Fibroblast of skin of abdomen (primary cell): ENCODE results near the gene RAI1.

ENCODE experiments used
- DNase-seq: peaks from one replicate; pipeline ENCODE4 v3.0.0-alpha.2; 2013

The RAI1 gene

DNA sequence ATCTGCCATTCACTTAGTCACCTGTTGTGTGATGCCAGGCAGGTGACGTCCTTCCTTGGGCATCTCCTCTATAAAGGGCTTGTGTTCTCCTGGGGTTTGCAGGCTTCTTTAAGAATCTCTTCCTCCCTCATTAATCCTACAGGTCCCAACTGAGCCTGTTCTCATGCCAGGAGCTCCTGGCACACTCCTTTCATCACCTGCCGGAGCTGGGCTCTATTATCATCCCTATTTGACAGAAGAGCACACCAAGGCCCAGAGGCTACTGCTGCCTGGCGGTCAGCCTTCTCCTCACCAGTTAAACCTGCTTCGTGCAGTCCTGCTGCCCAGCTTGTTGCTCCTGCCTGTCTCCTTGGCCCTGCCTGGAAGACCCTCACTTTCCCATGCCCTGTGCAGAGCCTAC, 51.2 kb downstream of the RAI1 start:
- DNase-seq, result no peak

DNA sequence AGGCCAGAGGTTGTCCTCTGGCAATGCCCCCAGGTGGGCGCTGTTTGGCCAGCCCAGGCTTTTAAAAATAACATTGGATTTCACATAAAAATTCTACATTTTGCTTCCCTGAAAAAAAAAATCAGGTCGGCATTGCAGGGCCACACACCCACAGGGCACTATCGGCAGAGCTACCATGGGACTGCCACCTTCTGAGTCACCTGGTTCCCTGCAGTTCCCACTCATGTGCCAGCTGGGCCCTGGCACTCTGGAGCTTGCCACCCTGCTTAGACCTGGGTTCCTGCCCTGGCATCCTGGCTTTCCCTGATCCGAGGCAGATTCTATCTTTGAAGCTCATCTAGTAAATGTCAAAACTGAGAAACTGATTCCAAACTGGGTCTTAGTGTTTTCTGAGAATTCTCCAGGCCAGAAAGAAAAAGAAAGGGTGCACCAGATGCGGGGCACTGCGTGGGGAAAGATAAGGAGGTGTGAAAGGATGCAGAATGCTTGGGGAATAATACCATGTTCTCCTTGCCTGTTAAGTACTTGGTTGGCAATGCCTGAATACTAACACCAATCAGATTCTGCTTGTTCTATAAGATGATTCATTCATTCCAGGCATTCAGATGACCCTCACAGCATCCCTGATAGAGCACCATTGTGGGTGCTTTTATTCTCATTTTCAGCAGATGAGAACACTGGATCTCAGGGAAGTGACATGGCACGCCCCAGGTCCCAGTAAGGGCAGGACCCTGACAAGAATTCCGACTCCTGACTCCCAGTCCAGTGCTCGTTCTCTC, 51.8 kb downstream of the RAI1 start:
- DNase-seq, result peak; percentile 71

DNA sequence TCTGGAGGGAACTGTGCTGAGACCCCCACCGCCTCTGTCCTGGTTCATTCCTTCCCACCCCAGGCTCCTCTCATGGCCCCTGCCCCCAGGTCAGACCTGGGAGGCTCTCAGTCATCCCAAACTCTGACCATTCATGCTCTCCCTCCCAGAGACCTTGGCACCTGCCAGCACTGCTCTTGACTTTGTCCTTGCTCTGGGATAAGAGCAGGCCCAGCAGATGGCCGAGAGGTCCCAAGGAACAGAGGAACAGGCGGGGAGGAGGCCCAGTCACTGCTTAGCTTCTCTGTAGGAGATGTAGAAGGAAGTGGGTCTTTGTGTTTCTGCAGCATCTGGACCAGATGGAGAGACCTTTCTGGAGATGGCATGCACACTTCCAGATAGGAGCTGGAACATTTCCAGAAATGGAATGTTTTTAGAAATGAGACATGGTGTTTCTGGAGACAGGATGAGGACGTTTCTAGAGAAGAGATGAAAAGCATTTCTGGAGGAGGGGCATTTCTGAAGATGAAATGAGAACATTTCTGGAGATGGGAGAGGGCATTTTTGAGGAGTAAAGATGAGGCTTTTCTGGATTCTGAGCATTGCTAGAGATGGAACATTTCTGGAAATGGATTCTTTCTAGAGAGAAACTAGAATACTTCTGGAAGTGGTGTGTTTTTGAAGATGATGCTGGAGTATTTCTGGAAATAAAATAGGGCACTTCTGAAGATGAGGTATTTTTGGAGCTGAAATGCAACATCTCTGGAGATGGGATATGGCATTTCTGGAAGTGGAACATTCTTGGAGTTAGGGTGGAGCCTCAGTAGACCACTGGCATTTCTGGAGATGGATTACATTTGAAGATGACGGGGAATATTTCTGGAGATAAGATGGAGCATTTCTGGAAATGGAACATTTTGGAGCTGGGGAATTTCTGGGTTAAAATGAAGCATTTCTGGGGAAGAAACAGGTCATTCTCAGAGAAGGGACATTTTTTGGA, 55.2 kb downstream of the RAI1 start:
- DNase-seq, result peak; percentile 64

DNA sequence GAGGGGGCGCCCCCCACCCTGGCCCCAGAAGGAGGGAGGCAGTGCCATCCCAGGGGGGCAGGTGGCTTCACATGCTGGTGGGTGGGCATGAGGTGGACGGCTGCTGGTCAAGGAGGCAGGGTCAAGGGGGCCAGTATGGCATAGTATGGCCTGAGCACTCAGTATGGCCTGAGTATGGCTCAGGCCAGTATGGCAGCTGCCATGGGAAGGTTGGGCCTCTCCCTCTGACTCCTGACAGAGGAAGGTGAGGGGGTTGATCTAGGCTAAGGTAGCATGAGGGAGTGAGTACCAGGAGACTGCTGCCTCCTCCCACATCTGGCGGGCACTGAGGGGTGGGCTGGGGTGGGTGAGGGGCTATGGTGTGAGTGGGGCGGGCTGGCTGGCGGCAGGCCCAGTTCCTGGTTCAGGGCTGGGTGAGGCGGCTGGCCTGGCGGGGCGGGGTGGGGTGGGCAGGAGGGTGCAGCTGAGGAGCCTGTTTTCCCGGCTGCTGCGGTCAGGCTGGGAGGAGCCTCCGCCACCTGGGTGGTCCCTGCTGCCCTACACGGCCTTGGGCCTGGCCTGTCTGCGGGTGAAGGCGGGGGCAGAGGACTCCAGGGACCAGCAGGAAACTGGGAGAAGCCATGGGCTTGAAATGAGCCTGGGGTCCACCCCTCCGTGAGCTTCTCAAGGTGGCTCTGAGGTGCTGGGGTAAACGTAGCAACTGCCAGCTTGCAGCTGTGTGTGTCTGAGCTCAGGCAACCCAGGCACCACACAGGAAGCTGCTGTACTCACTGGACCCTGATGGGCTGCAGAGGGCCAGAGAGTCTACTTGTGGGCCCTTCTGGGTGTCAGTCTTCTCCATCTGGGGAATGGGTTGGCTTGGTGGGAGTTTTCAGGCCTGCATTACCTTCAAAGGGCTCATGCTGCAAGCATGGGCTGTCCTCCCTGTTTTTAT, 57.0 kb downstream of the RAI1 start:
- peak; percentile 40 for DNase-seq

DNA sequence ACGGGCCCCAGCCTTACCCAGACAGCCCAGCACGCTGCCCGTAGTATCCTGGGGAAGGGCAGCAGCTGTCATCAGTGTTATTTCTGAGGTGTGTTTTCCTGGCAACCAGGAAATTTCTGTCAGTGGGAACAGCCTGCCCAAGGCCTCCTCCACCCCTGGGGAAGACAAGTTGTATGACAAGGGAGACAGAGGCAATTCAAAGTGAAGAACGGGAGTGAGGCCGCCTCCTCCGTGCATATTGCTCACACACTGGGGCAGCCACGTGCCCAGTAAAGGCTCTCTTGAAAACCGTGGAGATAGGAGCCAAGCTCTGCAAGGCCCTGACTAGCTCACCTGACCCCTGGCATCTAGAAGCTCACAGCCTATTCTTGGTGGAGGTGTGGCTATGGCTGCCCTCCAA, 57.6 kb downstream of the RAI1 start:
- no peak for DNase-seq

DNA sequence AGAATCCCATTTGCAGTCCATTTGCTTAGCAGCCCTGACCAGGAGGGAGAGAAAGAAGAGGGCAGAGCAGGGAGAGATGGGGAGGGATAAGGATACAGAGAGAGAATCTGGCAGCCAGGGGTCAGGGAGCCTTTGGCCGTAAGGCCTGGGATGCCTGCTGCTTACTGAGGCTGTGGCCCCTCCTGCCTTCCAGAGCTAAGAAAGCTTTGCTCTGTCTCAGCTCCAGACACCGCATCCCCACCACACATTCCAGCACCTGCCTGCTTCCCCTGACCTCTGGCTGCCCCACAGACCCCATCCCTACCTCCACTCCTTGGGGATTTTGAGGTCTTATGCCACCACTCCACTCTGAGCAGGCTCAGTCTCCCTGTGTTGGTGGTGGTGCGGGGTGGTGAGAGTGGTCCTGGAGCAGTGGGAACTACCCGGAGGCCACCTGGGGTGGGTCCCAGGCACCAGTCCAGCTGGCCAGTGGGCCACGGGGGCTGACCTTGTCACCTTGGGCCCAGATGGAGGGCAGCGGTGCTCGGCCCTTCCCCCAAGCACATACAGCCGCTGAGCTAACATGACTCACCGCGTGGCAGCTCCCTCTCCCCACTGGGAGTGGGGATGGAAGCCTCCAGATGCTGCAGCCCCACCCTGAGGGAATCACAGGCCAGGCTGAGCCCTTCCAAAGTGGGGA, 58.3 kb downstream of the RAI1 start:
- peak; percentile 66 for DNase-seq

DNA sequence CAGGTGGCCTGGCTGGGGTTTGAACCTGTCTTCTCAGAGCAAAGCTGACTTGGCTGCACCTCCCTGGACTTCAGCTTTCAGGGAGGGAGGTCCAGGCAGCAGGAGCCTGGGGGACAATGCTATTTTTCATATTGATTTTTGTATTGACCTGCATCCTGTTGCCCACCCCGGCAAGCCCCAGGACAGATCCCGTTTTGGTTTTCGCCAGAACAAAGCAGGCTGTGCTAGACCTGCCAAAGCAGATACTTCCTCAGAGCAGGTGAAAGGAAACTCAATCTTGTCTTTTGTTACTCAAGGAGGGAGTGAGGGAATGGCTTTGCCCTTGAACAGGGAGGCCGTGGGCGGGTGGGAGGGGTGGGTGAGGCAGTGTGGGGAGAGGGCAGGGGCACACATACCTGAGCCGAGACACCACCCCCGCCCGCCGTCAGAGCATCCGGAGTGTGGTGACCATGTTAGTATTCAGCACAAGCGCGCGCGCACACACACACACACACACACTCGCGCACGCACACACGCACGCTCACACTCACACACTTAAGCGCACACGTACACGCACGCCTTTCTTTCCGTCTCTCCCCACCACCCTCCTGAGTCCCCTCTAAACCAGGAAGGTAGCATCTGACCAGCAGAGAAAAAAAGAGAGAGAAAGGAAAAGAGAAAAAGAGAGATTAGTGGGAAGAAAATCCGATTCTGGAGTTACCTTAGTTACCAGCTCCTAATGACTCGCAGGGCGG, 59.5 kb downstream of the RAI1 start:
- no peak for DNase-seq

DNA sequence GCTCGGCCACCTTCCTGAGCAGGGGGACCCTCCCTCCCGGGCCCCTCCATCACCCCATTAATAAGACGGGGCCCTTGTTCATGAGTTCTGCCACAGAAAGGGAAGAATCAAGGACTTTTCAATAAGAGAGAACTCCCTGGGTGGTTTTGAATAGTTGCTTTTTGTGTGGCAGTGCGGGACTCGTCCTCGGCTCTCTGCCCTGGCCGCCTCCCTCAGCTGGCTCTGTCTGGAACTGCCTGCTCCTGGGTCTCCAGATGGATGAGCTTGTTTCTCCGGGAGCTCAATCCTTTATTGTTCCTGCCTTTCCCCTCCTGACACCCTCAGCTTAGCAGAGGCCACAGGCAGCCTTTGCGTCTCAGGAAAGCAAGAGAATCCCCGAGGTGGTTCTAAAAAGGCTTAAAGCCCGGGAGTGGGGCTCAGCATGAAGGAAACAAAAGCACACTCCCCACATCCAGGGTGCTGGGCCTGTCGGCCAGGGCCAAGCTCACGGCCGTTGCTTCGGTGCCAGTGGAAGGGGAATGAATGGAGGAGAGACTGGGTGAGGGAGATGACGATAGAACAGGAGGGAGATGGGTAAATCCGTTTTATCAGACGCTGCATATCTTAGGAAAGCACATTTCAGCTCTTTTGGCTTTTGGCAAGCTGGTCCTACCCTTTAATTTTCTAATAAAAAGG, 60.2 kb downstream of the RAI1 start:
- DNase-seq, result peak; percentile 46

DNA sequence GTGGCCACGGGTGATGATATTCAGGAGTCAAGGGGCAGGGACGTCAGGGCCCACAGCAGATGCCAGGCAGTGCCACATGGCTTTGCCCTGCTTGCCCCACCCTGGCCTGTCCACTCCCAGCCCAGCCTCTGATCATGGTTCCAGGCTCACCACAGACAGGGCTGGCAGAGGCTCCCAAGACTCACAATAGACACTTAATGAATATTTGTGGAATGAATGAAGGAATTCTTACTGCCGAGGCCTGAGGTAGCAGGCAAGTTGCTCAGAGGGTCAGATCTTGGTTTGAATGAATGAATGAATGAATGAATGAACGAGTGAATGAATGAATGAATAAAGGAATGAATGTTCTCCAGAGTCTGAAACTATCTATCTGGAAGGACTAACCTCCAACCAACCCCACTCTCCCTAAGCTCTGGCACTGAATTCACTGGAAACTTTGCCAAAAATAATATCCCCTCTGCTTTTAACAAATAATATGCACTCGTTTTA, 60.9 kb downstream of the RAI1 start:
- peak; percentile 25 for DNase-seq

DNA sequence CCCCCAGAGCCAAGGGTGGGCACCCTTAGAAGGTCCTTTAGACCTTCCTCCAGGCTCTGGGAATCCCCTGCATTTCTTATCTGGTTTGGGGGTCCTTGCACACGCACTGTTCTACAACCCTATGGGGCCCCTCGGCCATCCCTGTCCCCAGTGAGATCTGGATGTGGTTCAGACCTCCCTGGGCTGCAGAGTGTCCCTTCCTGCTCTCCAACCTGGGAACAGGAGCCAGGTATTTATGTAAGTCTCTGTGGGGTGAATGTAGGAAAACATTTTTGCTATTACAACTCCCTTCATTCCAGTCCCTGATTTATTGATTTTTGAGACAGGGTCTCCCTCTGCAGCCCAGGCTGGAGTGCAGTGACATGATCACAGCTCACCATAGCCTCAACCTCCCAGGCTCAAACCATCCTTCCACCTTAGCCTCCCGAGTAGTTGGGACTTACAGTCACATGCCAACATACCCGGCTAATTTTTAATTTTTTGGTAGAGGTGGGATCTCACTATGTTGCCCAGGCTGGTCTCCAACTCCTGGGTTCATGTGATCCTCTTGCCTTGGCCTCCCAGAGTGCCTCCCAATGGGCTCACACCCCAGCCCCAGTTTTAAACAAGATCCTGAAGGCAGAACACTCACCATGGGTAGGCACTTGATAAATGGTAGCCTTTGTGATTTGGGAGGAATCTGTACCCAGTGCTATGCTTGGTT, 61.6 kb downstream of the RAI1 start:
- no peak for DNase-seq

DNA sequence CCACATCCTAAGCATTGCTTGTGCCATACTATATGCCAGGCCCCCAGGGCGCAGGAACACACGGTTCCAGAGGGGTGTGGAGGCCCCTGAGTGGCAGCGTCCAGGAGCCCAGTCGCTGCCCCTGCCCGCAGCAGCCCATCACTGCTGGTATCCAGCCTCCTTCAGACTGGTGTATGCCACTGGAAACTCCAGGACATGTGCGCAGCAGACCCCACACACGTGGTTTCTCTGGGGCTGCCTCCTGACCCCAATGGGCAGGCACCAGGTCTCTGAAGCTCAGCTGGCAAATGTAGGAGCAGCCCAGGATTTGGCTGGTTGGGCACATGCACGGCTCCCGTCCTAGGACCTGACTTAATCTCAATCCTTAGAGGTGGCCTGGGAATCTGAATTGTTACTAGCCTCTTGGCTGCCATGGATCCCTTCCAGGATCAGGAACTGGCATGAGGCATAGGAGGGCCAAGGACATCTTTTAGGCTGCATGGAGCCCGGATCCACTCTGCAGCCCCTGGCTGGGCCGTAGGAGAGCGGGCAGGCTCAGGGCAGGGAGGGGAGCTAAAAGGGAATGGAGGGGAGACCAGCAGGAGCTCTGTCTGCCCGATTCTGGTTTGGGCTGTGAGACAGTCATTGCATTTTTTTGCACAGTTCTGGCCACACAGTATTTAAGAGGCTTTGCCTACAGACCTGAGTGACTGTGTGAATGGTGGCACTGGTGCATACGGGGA, 62.3 kb downstream of the RAI1 start:
- DNase-seq, result no peak

DNA sequence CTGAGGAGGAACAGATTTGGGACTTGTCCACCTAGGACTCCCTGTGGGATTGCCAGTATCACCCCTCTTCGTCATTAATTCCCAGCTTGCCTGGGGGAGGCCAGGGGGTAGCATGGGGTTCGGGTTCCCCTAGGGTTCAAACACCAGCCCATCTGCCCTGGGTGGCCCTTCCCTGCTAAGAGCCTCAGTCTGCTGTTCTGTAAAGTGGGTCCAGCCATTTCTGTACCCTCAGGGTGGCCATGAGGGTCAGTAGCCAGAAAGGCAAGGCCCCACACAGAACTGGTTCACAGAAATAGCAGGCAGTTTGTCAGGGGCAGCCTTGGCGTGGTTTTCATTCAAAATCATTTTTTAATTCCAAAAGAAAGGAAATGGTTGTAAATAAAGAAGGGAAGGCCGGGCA, 62.9 kb downstream of the RAI1 start:
- DNase-seq, result no peak

DNA sequence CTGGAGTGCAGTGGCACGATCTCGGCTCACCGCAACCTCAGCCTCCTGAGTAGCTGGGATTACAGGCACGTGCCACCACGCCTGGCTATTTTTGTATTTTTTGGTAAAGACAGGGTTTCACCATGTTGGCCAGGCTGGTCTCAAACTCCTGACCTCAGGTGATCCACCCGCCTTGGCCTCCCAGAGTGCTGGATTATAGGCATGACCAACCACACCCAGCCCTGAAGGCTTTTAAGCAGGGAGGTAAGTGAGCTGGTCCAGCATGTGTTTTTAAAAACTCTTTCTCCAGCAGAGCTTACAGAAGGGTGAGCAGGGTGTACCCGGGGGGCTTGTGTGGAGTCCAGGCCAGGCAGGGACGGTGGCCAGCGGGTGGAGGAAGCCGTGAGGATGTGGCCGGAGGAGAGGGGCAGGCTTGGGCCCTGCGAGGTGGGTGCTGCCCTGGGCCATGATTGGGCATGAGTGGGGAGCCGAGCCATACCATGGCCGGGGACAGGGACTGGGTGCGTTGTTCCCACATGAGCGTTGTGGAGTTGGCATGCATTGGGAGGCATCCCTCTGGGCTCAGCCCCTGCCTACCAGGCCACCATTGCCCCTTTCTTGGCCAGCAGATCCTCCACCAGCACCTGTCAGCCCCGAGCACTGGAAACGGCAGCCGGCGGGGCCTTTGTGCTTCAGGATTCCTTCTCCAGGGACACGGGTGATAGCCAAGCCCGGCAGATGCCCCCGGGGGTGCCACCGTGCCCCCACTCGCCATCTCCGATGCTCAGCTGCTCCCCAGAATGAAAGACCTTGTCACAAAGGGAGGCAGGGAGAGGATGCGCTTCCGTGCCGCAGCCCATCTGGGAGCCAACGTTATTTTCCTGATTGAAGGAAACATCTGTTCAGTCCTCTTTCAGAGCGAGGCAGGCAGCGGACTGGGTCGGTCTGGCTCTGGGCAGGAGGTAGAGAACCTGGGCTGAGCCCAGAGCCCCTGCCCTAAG, 64.5 kb downstream of the RAI1 start:
- no peak for DNase-seq

DNA sequence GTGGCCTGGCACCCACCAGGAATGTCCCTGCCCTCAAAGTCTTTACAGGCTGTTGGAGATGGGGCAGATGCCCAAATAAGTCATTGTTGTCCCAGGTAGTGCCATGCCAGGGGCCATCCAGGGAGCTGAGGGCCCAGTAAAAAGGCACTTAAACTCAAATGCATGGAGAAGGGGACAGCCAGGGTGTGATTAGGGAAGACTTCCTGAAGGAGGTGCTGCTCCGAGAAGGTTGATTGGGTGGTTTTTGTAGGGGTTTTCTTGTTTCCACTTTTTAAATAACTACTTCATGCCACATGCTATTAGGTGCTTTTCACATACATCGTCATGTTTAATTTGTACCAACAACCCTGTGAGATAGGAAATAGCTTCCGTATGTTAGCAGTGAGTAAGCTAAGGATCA, 66.9 kb downstream of the RAI1 start:
- no peak for DNase-seq

DNA sequence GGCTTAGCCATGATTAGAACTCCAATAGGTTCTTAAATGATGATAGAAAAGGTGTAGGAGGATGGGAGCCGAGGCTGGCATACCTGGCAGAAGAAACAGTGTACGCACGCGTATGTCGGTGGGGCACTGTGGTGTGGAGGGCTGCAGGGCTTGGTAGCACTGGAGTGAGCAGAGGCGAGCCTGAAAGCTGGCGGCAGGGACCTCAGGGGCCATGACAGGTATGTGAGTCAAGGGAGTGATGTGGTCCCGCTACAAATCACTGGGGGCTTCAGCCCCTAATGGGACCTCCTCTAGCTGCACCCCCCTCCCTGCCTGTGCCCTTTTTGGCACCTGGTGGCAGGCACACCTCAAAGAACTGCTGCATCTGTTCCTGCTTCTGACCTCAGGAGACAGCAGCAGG, 67.3 kb downstream of the RAI1 start:
- DNase-seq, result no peak

DNA sequence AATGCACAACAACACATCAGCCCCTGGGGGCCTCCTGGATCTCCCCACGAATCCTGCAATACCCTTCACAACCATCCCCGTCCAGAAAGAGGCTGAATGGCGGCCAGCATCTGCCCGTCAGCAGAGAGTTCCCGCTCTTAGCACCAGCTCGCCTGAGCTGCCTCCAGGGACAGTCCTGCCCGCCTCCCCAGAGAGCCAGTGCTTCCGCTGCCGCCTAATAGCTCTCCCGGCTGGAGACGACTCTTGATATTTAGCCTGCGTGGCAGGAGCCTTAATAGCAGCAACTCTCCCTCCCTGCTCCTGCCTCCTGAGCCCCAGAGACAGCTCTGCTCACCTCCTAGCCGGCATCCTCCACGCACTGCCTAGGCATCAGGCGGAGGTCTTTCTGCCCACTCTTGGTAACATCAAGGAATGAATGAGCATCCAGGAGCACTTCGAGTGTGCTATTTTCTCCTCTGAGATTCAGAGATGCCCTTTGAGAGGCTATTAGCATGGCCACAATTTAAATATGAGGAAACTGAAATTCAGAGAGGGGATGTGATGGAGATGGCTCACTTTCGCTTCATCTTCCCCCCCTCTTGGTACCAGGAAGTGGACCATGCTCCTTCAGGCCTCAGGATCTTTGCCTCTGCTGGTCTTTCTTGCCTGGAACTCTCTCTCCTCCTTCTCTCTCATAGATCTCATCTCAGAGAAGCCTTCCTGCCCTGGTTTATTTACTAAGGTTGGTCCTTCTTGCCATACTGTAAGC, 67.9 kb downstream of the RAI1 start:
- DNase-seq, result no peak

DNA sequence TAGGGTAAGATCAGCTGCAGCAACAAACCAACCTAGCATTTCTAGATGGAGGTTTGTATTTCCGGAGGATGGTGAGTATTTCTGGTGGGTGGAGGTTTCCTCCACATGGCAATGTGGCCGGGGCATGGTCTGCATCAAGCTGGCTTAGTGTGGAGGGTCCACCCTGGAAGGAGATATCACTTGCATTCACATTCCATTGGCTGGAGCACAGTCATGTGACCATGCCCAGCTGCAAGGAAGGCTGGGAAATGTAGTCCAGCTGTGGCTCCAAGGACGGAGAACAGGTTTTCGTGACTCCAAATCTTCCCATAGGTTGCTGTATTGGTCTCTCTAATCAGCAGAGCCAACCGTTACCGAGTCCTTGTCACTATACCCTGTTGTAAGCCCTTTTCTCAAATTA, 68.7 kb downstream of the RAI1 start:
- DNase-seq, result peak; percentile 42
